BJ (cell line): ENCODE results near the gene UBE2D2. TPM values are rescaled to one million over a fixed set of nuclear protein-coding genes. Genes with fewer than 3 reads are reported as not detected.
A peak's percentile ranks its signal among the peaks of the same experiment; 100 is the strongest.

Experiments used
- CTCF ChIA-PET: fragments of 350-600 bp; formaldehyde crosslinking; extraction: SDS; loops from one replicate; lab custom pipeline; 2021; ENCODE audit warnings: antibody characterized with exemption, inconsistent platforms; lab: Yijun Ruan, JAX
- POLR2A ChIA-PET: fragments of 300-600 bp; sonication (Branson Sonifier 250); formaldehyde crosslinking; extraction: SDS; loops from one replicate; lab custom pipeline; 2021; ENCODE audit warnings: antibody characterized with exemption; lab: Charles Lee
- DNase-seq: peaks from one replicate; pipeline ENCODE4 v3.0.0-alpha.2; 2011; ENCODE audit warnings: low read depth
- H3K27me3 ChIP-seq: 2 replicates; pipeline ENCODE4 v1.6.0; 2011; ENCODE audit warnings: low read length; ENCODE audit not compliant: control insufficient read depth, insufficient read depth
- H3K36me3 ChIP-seq: 2 replicates; pipeline ENCODE4 v1.5.1; 2011; ENCODE audit warnings: low read length; ENCODE audit not compliant: control insufficient read depth, insufficient read depth
- H3K4me3 ChIP-seq: 2 replicates; pipeline ENCODE4 v1.5.1; 2011; ENCODE audit warnings: low read depth, mild to moderate bottlenecking, control low read depth, low read length
- CTCF ChIP-seq: IDR thresholded peaks from 2 replicates; pipeline ENCODE4 v1.5.1; 2011; ENCODE audit warnings: low read depth, mild to moderate bottlenecking, control low read depth, inconsistent platforms, low read length, moderate library complexity; ENCODE audit not compliant: insufficient read depth
- polyA plus RNA-seq: library from polyadenylated mRNA; depleted of rRNA; stranded (reverse); fragments of >200 nt; gene quantifications from 2 replicates; pipeline ENCODE4 v1.2.3, GENCODE V29; 2011

The UBE2D2 gene
- polyA plus RNA-seq, 1 experiment = 18.2 TPM

GRCh38 chr5:139636975-139637408 lies 75.9 kb downstream of the UBE2D2 start:
- no peak for DNase-seq
- H3K27me3 ChIP-seq = no peaks in the 10 kb centered on the region
- ChIA-PET CTCF (interaction anchor here (1.0 to 17.0 kb wide), 8 partner anchors 15 to 128 kb away, joined by 3 to 498 read pairs (median 20); partner anchors contain the start of gene CXXC5), POLR2A (interaction anchor here (0.6 to 1.1 kb wide), 3 partner anchors 13 to 138 kb away, joined by 3 to 11 read pairs (median 6); no protein-coding TSS in a partner anchor)
- no peak for TF ChIP-seq CTCF
- H3K4me3 ChIP-seq = peak overlapping the region; percentile 40
- 0 out of 2 replicates have a peak, but pooled peaks cover 2% of the 10 kb centered on the region for H3K36me3 ChIP-seq

- H3K36me3 ChIP-seq = no peaks in the 10 kb centered on the region
- TF ChIP-seq CTCF = peak; percentile 48
- no peak for DNase-seq
- ChIA-PET POLR2A (interaction anchor here (0.6 to 1.8 kb wide), 5 partner anchors 10 to 138 kb away, joined by 3 to 14 read pairs (median 6); partner anchors contain the start of gene CXXC5), CTCF (interaction anchor here (0.6 to 17.0 kb wide), 9 partner anchors 14 to 138 kb away, joined by 3 to 498 read pairs (median 5); partner anchors contain the start of gene CXXC5)
- H3K27me3 ChIP-seq = no peaks in the 10 kb centered on the region
- H3K4me3 ChIP-seq = peak overlapping the region; percentile 40
Observed at GRCh38 chr5:139637438-139638089, 76.4 kb downstream of the UBE2D2 start.

- no peaks in the 10 kb centered on the region for H3K36me3 ChIP-seq
- POLR2A ChIA-PET = interaction anchor here (1.7 to 1.8 kb wide), 2 partner anchors 10 to 13 kb away, joined by 5 to 14 read pairs; partner anchors contain the start of gene CXXC5
- H3K27me3 ChIP-seq = no peaks in the 10 kb centered on the region
- DNase-seq = no peak
- peak overlapping the region; percentile 40 for H3K4me3 ChIP-seq
- no peak for TF ChIP-seq CTCF
- CTCF ChIA-PET = interaction anchor here (0.6 to 17.0 kb wide), 7 partner anchors 13 to 137 kb away, joined by 3 to 498 read pairs (median 5); partner anchors contain the start of gene CXXC5
Observed at GRCh38 chr5:139638090-139638735, 77.1 kb downstream of the UBE2D2 start.

- CTCF ChIA-PET = interaction anchor here (1.6 to 17.0 kb wide), 5 partner anchors 13 to 136 kb away, joined by 3 to 498 read pairs (median 137); partner anchors contain the start of gene CXXC5
- DNase-seq = no peak
- Histone ChIP-seq H3K27me3 (no peaks in the 10 kb centered on the region), H3K36me3 (no peaks in the 10 kb centered on the region), H3K4me3 (no peak overlapping the region)
- POLR2A ChIA-PET = interaction anchor here (1.7 to 1.8 kb wide), 2 partner anchors 9 to 13 kb away, joined by 5 to 14 read pairs; partner anchors contain the start of gene CXXC5
- TF ChIP-seq CTCF = no peak
Observed at GRCh38 chr5:139638736-139639618, 77.8 kb downstream of the UBE2D2 start.
